Measurements from ENCODE around the gene MT1A.
"Not testable (repeated sequence)": the region's sequence is repeated elsewhere in the genome, so short reads cannot be mapped to it uniquely, and the experiment has no call there.

MT1A gene

GRCh38 chr16:56608876-56609462, 29.5 kb upstream of the MT1A start:
- peak overlapping the region; percentile 56 to 99 (median 92) for H3K27ac ChIP-seq
- H3K4me3 ChIP-seq = peak overlapping the region; percentile 44 to 69 (median 60)

GRCh38 chr16:56609463-56609921, 29.0 kb upstream of the MT1A start:
- peak overlapping the region; percentile 44 to 69 (median 60) for H3K4me3 ChIP-seq
- peak overlapping the region; percentile 56 to 99 (median 92) for H3K27ac ChIP-seq

GRCh38 chr16:56610017-56610608, 28.4 kb upstream of the MT1A start:
- Histone ChIP-seq H3K4me3 (peak overlapping the region in 6 of 7 experiments; percentile 44 to 69 (median 56)), H3K27ac (peak overlapping the region; percentile 48 to 99 (median 92))

- H3K27ac ChIP-seq = peak overlapping the region; percentile 48 to 99 (median 92)
- no peak overlapping the region for H3K4me3 ChIP-seq
These were observed 27.8 kb upstream of the MT1A start for GRCh38 chr16:56610609-56611111.

GRCh38 chr16:56611281-56611833, 27.1 kb upstream of the MT1A start:
- Histone ChIP-seq H3K27ac (peak overlapping the region in 18 of 21 experiments; percentile 84 to 99 (median 93)), H3K4me3 (no peak overlapping the region)

- Histone ChIP-seq H3K27ac (no peak overlapping the region), H3K4me3 (no peak overlapping the region)
These were observed 24.8 kb upstream of the MT1A start for GRCh38 chr16:56613706-56614105.

- Histone ChIP-seq H3K4me3 (no peak overlapping the region), H3K27ac (no peak overlapping the region)
These were observed 23.9 kb upstream of the MT1A start for GRCh38 chr16:56614549-56614991.

GRCh38 chr16:56615353-56615752, 23.1 kb upstream of the MT1A start:
- H3K27ac ChIP-seq = no peak overlapping the region
- H3K4me3 ChIP-seq = no peak overlapping the region

- Histone ChIP-seq H3K27ac (peak overlapping the region in 8 of 21 experiments; percentile 0 to 67 (median 34)), H3K4me3 (peak overlapping the region in 6 of 7 experiments; percentile 1 to 30 (median 22))
These were observed 21.8 kb upstream of the MT1A start for GRCh38 chr16:56616608-56617211.

- Histone ChIP-seq H3K4me3 (peak overlapping the region in 6 of 7 experiments; percentile 1 to 30 (median 22)), H3K27ac (peak overlapping the region in 9 of 21 experiments; percentile 0 to 67 (median 38))
These were observed 21.0 kb upstream of the MT1A start for GRCh38 chr16:56617212-56618085.

GRCh38 chr16:56618138-56618537, 20.3 kb upstream of the MT1A start:
- Histone ChIP-seq H3K27ac (no peak overlapping the region), H3K4me3 (no peak overlapping the region)

GRCh38 chr16:56620339-56620897, 18.0 kb upstream of the MT1A start:
- Histone ChIP-seq H3K4me3 (no peak overlapping the region), H3K27ac (no peak overlapping the region)

GRCh38 chr16:56621665-56622445, 16.6 kb upstream of the MT1A start:
- not testable (repeated sequence) for H3K27ac ChIP-seq, H3K4me3 ChIP-seq

- not testable (repeated sequence) for H3K4me3 ChIP-seq, H3K27ac ChIP-seq
These were observed 15.3 kb upstream of the MT1A start for GRCh38 chr16:56623184-56623583.

- Histone ChIP-seq H3K4me3 (no peak overlapping the region), H3K27ac (no peak overlapping the region)
These were observed 14.8 kb upstream of the MT1A start for GRCh38 chr16:56623637-56624036.

GRCh38 chr16:56625140-56625942, 13.1 kb upstream of the MT1A start, which contains the start of gene MT1E:
MT1E (plus strand) TSS chr16:56625781; CDS start chr16:56625852, 71 bp downstream.
- Histone ChIP-seq H3K27ac (peak within 1 kb of the TSS; percentile 62 to 96 (median 85)), H3K4me3 (peak within 1 kb of the TSS; percentile 30 to 65 (median 52))

- peak overlapping the region; percentile 30 to 65 (median 52) for H3K4me3 ChIP-seq
These were observed 12.4 kb upstream of the MT1A start for GRCh38 chr16:56625943-56626654.

More at GRCh38 chr16:56625943-56626654, 12.4 kb upstream of the MT1A start:
- H3K27ac ChIP-seq = peak overlapping the region; percentile 62 to 96 (median 85)

Measured in skin epidermis (tissue), 12 donors.